NCI-H2227 (cell line): ENCODE results near the gene ITPRID2.

ENCODE experiments used
- DNase-seq: peaks from one replicate; lab custom pipeline; 2025; ENCODE audit not compliant: unreplicated experiment; lab: John Stamatoyannopoulos, UW

The ITPRID2 gene

DNA sequence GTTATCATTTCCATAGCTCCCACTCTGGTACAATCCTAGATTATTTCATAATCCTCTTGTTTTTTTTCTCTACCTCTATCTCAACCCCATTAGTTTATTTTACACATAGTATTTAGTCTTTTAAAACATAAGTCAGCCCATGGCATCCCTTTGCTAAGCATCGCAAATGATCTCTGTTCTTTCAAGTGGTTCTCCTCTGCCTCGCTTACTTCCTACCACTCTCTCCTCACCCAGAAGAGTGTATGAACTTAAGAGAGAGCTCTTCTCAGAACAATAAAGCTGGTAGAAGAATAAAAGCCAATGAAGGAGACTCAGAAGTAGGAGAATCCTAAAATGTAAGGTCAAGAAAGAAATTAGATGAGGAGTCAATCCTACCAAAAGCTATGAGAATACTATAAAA, 12.2 kb upstream of the ITPRID2 start:
- no peak for DNase-seq

DNA sequence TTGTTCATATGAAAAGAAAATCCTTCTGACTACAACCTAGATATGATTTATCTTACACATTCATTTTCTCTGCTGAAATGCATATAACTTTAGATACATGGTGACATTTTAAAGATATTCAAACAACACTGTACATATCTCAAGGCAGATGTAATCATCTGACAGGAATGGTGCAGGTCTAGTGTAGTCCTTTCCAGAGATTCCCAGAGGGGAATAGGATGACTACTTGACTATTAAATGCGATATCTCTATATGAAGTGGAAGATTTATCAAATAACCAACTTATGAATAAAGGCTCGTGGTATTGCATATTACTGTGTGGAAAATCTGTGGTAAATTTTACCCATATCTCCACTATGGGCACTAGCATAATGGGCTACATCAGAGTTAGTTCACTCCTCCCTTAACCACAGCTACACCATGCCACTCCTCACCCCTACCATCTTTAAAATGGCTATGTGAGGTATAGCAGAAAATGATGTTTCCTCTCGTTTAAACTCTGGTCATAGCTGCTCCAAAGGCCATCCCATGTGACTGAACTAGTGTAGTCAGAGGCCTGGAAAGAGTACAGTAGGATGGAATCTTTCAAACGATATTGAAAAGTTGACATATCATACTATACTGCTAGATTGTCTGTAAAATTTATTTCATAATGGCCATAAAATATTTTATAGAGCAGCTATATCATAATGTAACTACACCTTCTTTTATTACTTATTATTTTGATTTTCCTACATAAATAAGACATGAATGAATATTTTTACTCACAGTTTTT, 9.1 kb upstream of the ITPRID2 start:
- DNase-seq = no peak

DNA sequence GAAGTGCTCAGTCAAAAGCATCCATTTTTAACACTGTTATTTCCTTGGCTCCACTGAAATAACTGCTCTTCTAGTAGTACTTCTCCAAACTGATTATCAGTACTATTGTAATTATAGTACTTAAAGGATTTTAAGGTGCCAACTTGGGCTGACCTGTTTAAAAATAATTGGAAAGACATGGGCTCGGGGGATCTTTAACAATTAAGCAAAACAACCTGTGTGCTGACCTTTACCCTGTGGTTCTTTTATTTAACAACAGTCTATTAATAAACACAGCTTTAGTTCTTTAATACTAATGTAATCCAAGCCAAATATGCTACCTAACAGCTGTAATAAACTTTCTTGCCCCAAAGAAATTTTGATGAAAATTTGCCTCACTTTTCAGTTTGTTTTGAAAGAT, 6.9 kb upstream of the ITPRID2 start:
- DNase-seq = peak; percentile 32

DNA sequence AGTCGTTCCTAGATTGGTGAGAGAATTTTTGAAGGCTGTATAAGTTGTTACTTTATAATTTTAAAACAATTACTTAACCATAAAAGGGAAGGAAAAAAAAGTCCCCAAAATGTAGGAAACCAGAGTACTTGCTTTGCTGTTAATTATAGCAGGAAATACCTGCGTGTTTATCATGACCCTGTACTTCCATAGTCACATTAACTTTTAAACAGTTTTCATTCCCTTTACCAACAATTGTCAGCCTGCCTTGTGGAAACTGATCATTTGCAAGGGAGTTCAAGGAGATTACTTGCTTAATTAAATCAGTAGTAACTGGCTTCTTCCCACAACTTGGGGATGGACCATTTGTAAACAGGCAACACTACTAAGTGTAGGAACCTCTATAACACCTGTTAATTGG, 6.4 kb upstream of the ITPRID2 start:
- DNase-seq = no peak

DNA sequence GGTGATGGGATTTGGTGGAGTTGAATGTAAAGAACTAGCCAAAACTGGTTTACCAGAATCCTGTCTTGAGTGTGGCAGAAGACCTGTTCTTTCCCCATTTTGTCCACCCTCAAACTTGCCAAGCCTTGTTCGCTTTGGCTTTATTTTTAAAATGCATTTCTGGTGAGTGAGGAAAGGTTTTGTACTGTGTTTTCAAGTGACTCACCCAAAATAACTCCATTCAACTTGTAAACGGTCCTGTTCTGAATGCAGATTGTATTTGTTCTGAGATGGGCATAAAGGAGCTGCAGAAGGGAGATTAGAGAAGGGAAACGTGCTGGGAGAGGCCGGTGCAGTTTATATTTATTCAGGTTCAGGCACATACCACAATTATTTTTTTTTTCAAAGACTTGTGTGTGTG, 5.3 kb upstream of the ITPRID2 start:
- no peak for DNase-seq

DNA sequence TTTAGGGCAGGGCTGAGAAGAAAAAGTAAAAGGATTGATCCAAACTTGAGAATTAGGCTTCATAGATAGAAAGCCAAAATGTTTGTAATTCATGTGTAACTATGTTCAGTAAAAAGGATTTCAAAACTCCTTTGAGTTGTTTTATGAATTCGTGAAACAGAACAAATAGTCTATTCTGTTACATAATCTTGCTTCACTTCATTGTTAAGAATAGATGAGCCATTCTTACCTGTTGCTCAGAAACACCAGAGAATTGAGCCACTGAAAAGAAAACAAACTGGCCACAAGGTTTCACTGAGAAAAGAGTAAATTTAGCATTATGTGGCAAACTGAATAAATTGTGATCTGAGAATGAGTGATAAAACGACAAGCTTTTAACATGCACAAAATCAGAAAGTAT, 4.5 kb upstream of the ITPRID2 start:
- no peak for DNase-seq

DNA sequence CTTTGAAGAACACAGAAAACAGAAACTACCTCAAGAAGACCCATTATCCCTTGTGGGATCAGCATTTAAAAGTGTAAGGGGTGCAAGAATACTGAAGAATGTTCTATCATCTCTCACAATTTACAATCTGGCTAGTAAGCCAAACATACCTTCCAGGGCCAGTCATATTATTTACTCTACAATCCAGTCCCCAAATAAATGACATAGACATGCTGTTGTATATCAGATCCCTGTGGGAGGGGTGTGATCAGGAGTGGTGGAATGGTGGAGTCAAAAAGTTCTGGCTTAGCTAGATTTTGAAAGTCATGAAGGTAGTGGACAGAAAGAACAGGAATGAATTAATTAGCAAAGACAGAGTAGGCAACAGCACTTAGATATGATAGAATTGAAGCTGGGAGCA, 1.8 kb upstream of the ITPRID2 start:
- no peak for DNase-seq

DNA sequence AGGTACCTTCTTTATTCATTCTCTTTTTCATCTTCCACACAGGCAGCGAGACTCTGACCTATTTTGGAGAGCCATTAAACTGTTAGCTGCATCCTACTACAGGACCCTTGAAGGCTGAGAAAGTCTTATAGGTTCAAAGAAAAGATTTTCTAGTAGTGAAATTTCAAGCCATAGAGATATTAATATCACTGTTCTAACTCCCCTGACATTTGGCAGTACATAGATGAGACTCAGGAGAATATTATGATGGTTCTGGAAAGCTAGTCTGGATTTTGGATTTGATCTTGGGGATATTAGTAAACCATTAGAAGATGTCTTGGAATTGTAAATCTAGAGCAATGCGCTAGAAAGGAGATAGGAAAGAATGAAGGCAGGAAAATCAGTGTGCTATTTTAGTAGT, 1.3 kb upstream of the ITPRID2 start:
- no peak for DNase-seq

DNA sequence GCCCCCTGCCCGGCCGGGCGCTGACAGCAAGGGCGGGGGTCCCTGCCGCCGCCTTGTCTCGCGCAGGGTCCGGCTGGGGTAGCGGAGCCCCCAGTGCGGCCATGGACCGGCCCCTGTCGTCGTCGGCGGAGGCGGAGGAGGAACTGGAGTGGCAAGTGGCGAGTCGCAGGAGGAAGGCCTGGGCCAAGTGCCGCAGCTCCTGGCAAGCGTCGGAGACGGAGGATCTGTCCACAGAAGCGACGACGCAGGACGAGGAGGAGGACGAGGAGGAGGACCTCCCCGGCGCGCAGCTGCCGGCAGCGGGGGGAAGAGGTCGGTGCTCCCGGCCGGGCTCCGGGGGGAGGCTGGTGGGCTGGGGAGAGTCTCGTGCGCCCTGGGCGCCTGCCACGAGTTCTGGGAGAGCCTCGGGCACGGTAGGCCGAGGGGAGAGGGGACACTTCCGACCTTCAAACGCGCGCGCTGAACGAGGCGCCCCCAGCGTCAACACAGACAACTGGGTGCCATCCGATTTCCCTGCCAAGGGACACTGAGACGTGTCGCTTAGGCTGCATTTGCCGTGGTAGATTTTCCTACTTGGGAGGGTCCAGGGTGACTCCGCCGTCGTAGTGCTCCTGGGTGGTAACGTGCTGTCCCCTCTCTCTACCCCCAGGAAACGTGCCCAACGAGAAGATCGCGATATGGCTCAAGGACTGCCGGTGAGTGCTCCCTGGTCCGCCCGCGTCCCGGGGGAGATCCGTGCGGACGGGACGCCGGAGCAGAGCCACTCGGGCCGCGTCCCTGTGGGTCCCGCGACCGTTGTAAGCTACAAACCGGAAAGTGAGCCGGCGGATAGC, 652 bp downstream of the ITPRID2 start:
- peak; percentile 85 for DNase-seq

DNA sequence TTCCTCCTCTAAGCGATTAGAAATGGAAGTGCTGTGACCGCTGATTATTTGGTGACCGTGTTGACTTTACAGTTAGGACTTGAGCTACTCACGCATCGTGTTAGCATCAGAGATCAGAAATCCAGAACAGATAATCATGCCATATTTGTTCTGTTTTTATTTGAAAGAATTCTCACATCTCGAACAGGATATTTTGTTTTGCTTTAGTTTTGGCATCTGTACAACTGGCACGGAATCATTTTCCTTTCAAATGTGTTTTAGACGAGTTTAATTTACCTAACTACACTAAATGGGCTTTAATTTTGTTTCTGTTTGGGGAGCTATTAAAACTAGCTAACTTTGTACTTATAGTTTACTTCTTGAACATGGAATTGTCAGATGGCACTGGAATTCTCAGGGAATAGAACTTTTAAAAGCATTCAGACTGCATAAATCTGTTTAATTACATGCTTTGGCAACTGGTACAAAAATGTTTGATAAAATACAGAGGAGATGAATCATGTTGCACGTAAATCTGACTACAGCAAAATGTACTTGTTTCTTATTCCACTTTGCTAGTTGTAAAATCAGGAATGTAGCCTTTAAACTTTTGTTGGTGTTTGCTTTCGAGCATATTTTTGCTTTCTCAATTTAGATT, 1.4 kb downstream of the ITPRID2 start:
- DNase-seq = no peak

DNA sequence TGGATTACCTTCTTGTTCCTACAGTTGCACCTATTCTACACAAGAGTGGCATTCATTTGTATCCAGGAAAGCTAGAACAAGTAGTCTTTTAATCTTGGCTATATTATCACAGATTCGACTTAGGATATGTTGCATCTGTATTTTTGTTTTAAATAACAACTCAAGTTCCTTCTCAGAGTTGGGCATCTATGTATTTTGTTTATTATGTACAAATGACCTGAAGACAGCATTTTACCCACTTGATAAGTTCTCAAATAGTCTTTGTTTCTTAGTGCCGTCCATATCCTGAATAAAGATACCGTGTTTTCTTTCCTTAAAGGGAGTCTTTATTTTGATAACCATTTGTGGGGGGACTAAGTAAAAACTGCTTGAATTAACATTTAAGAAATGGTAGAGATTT, 2.9 kb downstream of the ITPRID2 start:
- DNase-seq = no peak

DNA sequence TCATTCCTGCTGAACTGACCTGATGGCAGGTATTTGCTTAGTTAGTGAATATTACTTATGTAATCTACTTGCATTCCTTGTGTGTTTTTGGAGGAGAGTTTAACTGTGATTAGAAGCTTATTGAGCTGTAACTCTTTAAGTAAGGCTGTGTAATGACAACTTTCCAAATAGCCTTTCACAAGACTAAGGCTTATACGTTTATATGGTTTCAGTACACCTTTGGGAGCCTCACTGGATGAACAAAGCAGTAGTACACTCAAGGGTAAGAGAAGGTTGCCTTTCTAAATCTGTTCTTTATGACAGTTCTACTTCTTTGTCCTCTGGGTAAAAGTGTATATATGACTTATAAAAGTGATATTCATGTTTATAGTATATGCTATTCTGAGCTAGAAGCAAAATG, 4.3 kb downstream of the ITPRID2 start:
- DNase-seq = no peak

DNA sequence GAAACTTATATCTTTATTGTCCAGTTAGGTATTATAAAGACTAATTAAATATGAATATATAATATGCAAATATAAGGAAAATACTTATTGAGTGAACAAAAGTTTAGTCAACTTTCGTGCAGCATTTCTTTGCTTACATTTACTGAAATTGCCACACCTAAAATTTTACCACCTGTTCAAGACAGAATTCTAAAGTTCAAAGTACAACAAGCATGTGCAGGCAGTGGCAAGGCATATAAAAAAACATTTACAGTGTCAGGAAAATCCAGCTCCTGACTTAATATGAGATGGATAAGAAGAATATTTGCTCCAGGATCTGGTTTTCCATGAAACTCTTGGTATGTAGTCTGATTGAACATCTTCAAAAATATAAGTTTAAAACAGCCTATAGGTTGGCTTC, 4.8 kb downstream of the ITPRID2 start:
- no peak for DNase-seq

DNA sequence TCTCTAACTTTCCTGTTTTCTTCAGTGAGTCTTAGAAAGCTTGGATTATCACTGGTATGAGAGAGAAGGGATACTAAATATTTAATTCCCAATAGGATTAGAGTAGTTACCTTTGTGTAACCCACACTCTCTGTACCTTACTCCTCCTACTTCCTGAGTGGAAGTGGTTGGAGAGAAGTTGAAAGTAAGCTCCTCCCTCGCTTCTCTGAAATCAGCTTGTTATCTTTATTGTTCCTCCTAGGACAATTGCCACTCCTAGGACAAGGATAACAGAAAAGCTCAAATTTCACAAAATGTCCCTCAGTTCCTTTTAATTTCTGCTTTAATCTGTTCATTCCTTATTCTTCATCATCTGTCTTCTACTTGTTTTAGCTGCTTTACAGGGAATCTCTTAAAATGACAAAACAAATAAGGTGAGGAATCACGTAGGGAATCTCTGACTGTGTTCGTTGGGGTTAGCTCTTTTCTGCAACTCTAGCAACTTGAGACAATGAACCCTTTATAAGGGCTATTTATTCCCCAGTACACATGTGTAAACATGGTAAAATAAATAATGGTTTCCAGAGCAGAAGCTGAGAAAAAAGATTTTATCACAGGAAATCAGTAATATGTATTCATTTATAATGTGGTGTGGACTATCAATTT, 8.6 kb downstream of the ITPRID2 start:
- DNase-seq = no peak

DNA sequence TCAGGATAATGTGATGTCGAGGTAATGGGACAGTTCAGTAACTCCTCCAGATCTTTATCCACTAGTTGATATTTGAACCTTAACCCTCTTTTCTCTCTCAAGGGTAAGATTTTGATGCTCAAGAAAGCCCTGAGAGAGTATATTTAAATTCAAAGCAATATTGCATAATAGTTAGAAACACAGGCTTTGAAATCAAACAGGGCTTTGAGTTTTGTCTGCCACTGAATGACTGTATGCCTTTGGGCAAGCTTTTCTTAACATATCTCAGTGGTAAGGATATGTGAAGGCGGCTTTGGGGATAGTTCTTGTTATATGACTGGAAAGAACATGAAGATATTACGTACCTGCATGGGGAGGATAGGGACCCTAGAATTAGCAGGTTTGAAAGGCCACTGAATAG, 11.1 kb downstream of the ITPRID2 start:
- DNase-seq = no peak

DNA sequence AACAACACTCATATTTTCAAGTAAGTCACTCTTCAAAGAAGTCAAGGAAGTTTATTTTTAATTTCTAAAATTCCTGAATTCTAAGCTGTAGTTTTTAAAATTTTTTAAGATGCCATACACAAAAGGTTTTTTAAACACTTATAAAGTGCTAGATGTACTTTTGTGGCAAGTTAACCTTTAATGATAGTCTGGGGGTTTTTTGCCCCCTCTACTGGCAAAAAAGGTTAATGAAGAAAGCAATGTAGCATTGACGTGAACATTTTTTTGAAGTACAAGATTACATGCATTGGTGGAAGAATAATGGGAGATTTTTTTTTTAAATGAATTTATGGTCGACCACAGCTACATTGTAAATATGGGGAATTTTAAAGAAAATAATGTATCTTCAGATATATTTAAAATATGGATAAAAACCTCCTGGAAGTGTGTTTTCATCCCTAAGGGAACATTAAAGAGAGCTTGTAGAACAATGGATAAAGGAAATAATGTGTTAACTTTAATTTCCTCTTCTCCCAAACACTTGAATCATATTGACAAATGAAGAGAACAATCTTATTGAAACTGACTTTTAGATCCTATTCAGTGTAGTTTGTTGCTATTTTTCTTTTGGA, 12.6 kb downstream of the ITPRID2 start:
- DNase-seq = peak; percentile 65

DNA sequence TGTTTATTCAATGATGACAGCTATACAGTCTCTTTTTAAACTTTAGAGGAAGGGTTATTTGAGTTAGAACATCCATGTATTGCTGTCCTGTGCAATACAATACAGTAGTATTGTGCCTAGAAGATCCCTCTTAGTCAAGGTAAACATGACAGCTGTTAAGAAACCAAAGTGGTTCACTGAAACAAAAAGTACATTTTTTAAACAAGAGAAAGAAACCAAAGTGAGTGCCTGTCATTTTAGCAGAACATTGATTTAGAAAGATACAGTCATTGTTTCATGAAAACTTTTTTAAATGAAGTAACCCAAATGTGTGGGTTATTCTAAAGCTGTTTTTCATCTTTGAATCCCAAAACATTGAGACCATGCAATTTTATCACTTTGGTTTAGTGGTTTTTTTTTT, 15.5 kb downstream of the ITPRID2 start:
- no peak for DNase-seq

DNA sequence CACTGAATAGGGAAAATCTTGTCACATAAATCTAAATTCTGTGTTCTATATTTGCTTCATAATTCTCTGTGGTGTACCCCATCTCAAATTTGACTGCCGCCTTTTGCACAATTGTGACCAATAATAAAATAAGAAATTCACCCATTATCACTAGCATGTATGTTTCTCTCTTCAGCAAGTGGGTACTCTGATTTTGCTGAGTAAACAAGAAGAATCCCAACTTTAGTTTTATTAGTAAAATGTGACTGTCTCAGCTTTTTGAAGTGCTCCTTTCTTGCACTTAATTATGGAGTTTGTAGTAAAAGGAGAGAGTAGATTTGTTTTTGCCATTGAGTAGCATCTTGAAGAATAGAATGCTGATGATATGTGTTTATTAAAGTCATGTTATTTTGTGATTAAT, 16.1 kb downstream of the ITPRID2 start:
- no peak for DNase-seq

DNA sequence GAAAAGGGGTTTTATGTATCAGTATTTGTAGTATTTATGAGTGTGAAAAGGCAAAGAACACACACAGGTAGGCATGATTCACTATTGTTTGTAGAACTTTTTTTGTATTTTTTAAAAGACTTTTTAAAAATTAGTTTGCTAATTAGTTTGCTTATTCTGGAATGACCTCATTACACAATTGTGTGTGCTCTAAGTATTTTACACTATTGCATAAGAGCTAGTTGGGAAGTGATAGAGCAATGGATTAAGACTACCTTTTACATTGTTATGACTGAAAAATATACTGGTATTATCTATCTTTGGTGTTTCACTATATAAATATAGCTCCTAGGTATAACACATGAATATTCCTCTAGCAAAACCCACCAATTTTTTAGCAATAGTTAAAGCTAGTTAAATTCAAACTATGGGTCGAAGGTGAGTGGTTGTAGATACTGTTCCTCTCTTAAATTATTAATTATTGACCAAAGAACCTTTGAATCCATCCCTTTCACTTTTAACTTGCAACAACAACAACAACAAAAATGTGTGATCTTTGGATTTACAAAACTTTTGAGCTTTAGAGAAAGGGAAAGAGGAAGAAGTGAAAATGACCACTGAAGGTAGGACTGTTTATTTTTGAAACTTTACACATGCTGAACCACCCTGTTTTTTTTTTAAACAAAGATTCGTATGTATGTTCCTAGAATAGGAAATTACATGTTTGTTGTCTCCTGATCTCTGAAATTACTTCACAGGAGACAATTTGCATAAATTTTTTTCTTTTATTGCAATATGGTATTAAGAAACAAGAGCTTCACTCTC, 18.7 kb downstream of the ITPRID2 start:
- no peak for DNase-seq

DNA sequence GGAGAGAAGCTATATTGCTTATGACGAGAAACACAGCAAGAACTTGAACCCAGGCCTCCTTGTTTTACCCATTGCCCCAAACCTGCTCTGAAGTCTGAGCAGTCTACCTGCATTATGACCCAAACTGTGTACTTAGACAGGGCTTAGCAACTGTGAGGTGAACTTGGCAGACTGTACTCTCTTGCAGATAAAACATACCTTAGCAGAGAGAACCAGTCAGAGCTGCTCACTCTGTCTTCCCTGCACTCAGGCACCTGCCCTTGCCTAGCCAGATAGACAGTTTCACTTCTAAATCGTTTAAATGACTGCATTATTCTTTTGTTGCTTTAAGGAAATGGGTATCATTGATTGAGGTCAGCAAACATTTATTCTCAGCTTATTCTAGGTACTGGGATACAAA, 20.3 kb downstream of the ITPRID2 start:
- no peak for DNase-seq
